PFSK-1 (cell line): Measurements from ENCODE around the gene ZNF736.

Experiments
- POLR2AphosphoS5 ChIP-seq: IDR thresholded peaks from 2 replicates; pipeline ENCODE4 v1.6.1; 2012; ENCODE audit warnings: low read depth, mild to moderate bottlenecking, control low read depth, low read length, moderate library complexity
- REST ChIP-seq, 2 experiments: IDR thresholded peaks; 2 replicates each; pipeline versions ENCODE4 v1.6.1 to v1.8.0; 2011 to 2012; ENCODE audit warnings: low read depth in 2 of 2, low read length in 2 of 2, control low read depth in 1 of 2, inconsistent platforms in 1 of 2, mild to moderate bottlenecking in 1 of 2, moderate library complexity in 1 of 2; ENCODE audit not compliant: insufficient read depth in 1 of 2
- TAF1 ChIP-seq: IDR thresholded peaks from 2 replicates; pipeline ENCODE4 v1.6.1; 2012; ENCODE audit warnings: low read length, control low read depth, borderline replicate concordance; ENCODE audit not compliant: insufficient read depth

- no peak for TF ChIP-seq TAF1
- TF ChIP-seq REST (IDR thresholded peaks at IDR 0.05; ENCODE audit: insufficient read depth in 1 of 2, low read depth in 2 of 2, low read length in 2 of 2) = no peak
- TF ChIP-seq POLR2AphosphoS5 = no peak
Measured at GRCh38 chr7:64312826-64313225, 935 bp upstream of the ZNF736 start.
